Fibroblast of the aortic adventitia (primary cell): ENCODE results near the gene DAP. TPM values are rescaled to one million over a fixed set of nuclear protein-coding genes. Genes with fewer than 3 reads are reported as not detected.
"Not testable (repeated sequence)": the region's sequence is repeated elsewhere in the genome, so short reads cannot be mapped to it uniquely, and the experiment has no call there.

ENCODE experiments used
- DNase-seq: peaks from one replicate; pipeline ENCODE4 v3.0.0-alpha.2; 2010; ENCODE audit warnings: low read depth
- H3K4me3 ChIP-seq: 2 replicates; pipeline ENCODE4 v1.5.1; 2011; ENCODE audit warnings: low read depth, mild to moderate bottlenecking, control low read depth, low read length, moderate library complexity
- CTCF ChIP-seq: IDR thresholded peaks from 2 replicates; pipeline ENCODE4 v1.5.1; 2011; ENCODE audit warnings: mild to moderate bottlenecking, low read length, control low read depth, inconsistent platforms; ENCODE audit not compliant: insufficient read depth
- total RNA-seq: library from RNA; depleted of rRNA; stranded (reverse); fragments of >200 nt; gene quantifications from 2 replicates; pipeline ENCODE4 v1.2.3, GENCODE V29; 2012; ENCODE audit warnings: low replicate concordance

Gene DAP
- total RNA-seq, 1 donor: 49.3 TPM

GRCh38 chr5:10665799-10666198 is 95.2 kb downstream of the DAP start:
- no peak for DNase-seq
- TF ChIP-seq CTCF: no peak

GRCh38 chr5:10664180-10664769 is 96.8 kb downstream of the DAP start:
- peak; percentile 45 for DNase-seq
- not testable (repeated sequence) for H3K4me3 ChIP-seq

More at GRCh38 chr5:10665799-10666198, 95.2 kb downstream of the DAP start:
- H3K4me3 ChIP-seq: no peak overlapping the region

- DNase-seq: peak; percentile 78
Observed at GRCh38 chr5:10663489-10664179, 97.4 kb downstream of the DAP start.

GRCh38 chr5:10662661-10663488 is 98.2 kb downstream of the DAP start:
- DNase-seq: no peak
- no peak for TF ChIP-seq CTCF
- H3K4me3 ChIP-seq: no peak overlapping the region

More at GRCh38 chr5:10663489-10664179, 97.4 kb downstream of the DAP start:
- TF ChIP-seq CTCF: no peak
- H3K4me3 ChIP-seq: no peak overlapping the region

- TF ChIP-seq CTCF: no peak
- DNase-seq: no peak
- H3K4me3 ChIP-seq: no peak overlapping the region
Observed at GRCh38 chr5:10662083-10662482, 99.0 kb downstream of the DAP start.

GRCh38 chr5:10661401-10661800 is 99.6 kb downstream of the DAP start:
- no peak overlapping the region for H3K4me3 ChIP-seq
- TF ChIP-seq CTCF: no peak
- DNase-seq: no peak
